A549 (cell line): ENCODE results near the gene SHC3. TPM values are rescaled to one million over a fixed set of nuclear protein-coding genes. Genes with fewer than 3 reads are reported as not detected.

ENCODE experiments used
- ATAC-seq, 2 experiments: fragments of 200-7000 bp in 1 of 2; fragments of >200 bp in 1 of 2; cut with Nextera tagmentation in 1 of 2; cut with Tn5 transposase in 1 of 2; 3 replicates each; pipeline versions ENCODE4 v1.8.0 to v1.9.1; 2018 to 2020; ENCODE audit warnings: mild to moderate bottlenecking in 1 of 2, moderate library complexity in 1 of 2
- CTCF ChIA-PET: fragments of 300-600 bp; sonication (Branson Sonifier 250); formaldehyde crosslinking; extraction: SDS; loops from one replicate; lab custom pipeline; 2021; ENCODE audit warnings: antibody characterized with exemption, inconsistent platforms; lab: Yijun Ruan, JAX
- POLR2A ChIA-PET: fragments of 350-600 bp; formaldehyde crosslinking; extraction: SDS; loops from one replicate; lab custom pipeline; 2021; ENCODE audit warnings: antibody characterized with exemption, inconsistent platforms; lab: Yijun Ruan, JAX
- DNase-seq, 2 experiments: peaks; one replicate each; pipeline versions ENCODE4 v3.0.0 to v3.0.0-alpha.2; 2011 to 2016; ENCODE audit warnings: low read depth in 1 of 2, low spot score in 1 of 2
- FAIRE-seq: peaks from 2 replicates; lab custom pipeline; 2011; peaks lifted over from hg19 to GRCh38; lab: Jason Lieb, UNC
- H3K27ac ChIP-seq, 2 experiments: fragments of >200 bp; sonication (Bioruptor Twin); formaldehyde crosslinking; 3 replicates each; pipeline ENCODE4 v1.5.1; 2016 to 2017
- H3K4me1 ChIP-seq: fragments of >200 bp; sonication (Bioruptor Twin); formaldehyde crosslinking; 3 replicates; pipeline ENCODE4 v1.6.1; 2016
- H3K4me2 ChIP-seq: fragments of >200 bp; sonication (Bioruptor Twin); formaldehyde crosslinking; 3 replicates; pipeline ENCODE4 v1.6.1; 2016
- H3K4me3 ChIP-seq: fragments of >200 bp; sonication (Bioruptor Twin); formaldehyde crosslinking; 3 replicates; pipeline ENCODE4 v1.5.1; 2016
- H3K9me3 ChIP-seq: fragments of >200 bp; sonication (Bioruptor Twin); formaldehyde crosslinking; 3 replicates; pipeline ENCODE4 v1.6.1; 2016
- CBX2 ChIP-seq: fragments of 200-600 bp; sonication (generic); IDR thresholded peaks from 2 replicates; pipeline ENCODE4 v1.6.1; 2016; ENCODE audit warnings: low read depth, mild to moderate bottlenecking, borderline replicate concordance
- CEBPB ChIP-seq, 2 experiments: fragments of >200 bp in 1 of 2; sonication (Bioruptor Twin) in 1 of 2; formaldehyde crosslinking in 1 of 2; IDR thresholded peaks; 2 replicates each; pipeline ENCODE4 v1.6.1; 2012 to 2016
- CHD2 ChIP-seq: fragments of 150-350 bp; IDR thresholded peaks from 2 replicates; pipeline ENCODE4 v1.6.1; 2014; ENCODE audit warnings: low read length; ENCODE audit not compliant: partially characterized antibody
- CHD4 ChIP-seq: fragments of 200-600 bp; sonication (generic); IDR thresholded peaks from 2 replicates; pipeline ENCODE4 v1.6.1; 2016; ENCODE audit warnings: antibody characterized with exemption, mild to moderate bottlenecking, borderline replicate concordance
- EHF ChIP-seq: fragments of 250-450 bp; sonication (Bioruptor Pico); IDR thresholded peaks from 2 replicates; pipeline ENCODE4 v1.5.0; 2020; ENCODE audit warnings: mild to moderate bottlenecking
- EHMT2 ChIP-seq: fragments of 200-600 bp; sonication (generic); IDR thresholded peaks from 2 replicates; pipeline ENCODE4 v1.6.1; 2016; ENCODE audit warnings: antibody characterized with exemption, low read depth, mild to moderate bottlenecking, moderate library complexity
- EP300 ChIP-seq, 2 experiments: fragments of >200 bp; sonication (Bioruptor Twin); formaldehyde crosslinking; IDR thresholded peaks; 2 replicates in 1 of 2; 3 replicates in 1 of 2; pipeline ENCODE4 v1.6.1; 2016 to 2017
- ESRRA ChIP-seq: fragments of 150-350 bp; IDR thresholded peaks from 2 replicates; pipeline ENCODE4 v1.6.1; 2014; ENCODE audit warnings: mild to moderate bottlenecking, low read length, borderline replicate concordance
- FOSL2 ChIP-seq, 2 experiments: fragments of 450-650 bp in 1 of 2; fragments of >200 bp in 1 of 2; sonication (Bioruptor Twin) in 1 of 2; formaldehyde crosslinking; IDR thresholded peaks; 2 replicates each; pipeline versions ENCODE4 v1.5.0 to v1.6.1; 2016 to 2020; ENCODE audit warnings: mild to moderate bottlenecking in 1 of 2, moderate library complexity in 1 of 2
- FOXS1 ChIP-seq: fragments of 250-450 bp; sonication (Bioruptor Pico); IDR thresholded peaks from 2 replicates; pipeline ENCODE4 v1.5.0; 2020; ENCODE audit warnings: mild to moderate bottlenecking, moderate library complexity
- HDAC2 ChIP-seq: fragments of 200-600 bp; sonication (generic); IDR thresholded peaks from 2 replicates; pipeline ENCODE4 v1.6.1; 2016
- HEYL ChIP-seq: fragments of 250-450 bp; sonication (Bioruptor Pico); IDR thresholded peaks from 2 replicates; pipeline ENCODE4 v1.8.0; 2021; ENCODE audit warnings: mild to moderate bottlenecking, moderate library complexity
- HOXA7 ChIP-seq: fragments of 250-450 bp; sonication (Bioruptor Pico); IDR thresholded peaks from 2 replicates; pipeline ENCODE4 v1.5.0; 2020; ENCODE audit warnings: mild to moderate bottlenecking, moderate library complexity
- HOXB13 ChIP-seq: fragments of 250-450 bp; sonication (Bioruptor Pico); IDR thresholded peaks from 2 replicates; pipeline ENCODE4 v1.5.0; 2020; ENCODE audit warnings: low read depth, mild to moderate bottlenecking, moderate library complexity
- HOXB5 ChIP-seq: fragments of 250-450 bp; sonication (Bioruptor Pico); IDR thresholded peaks from 2 replicates; pipeline ENCODE4 v1.5.0; 2020; ENCODE audit warnings: mild to moderate bottlenecking, moderate library complexity
- JUNB ChIP-seq: fragments of >200 bp; sonication (Bioruptor Twin); formaldehyde crosslinking; IDR thresholded peaks from 2 replicates; pipeline ENCODE4 v1.6.1; 2016
- KDM5A ChIP-seq: fragments of 200-600 bp; sonication (generic); IDR thresholded peaks from 2 replicates; pipeline ENCODE4 v1.6.1; 2016; ENCODE audit warnings: antibody characterized with exemption, mild to moderate bottlenecking
- MAFK ChIP-seq: fragments of 450-650 bp; IDR thresholded peaks from 2 replicates; pipeline ENCODE4 v1.6.1; 2014; ENCODE audit not compliant: partially characterized antibody
- RCOR1 ChIP-seq: fragments of 150-350 bp; IDR thresholded peaks from 2 replicates; pipeline ENCODE4 v1.6.1; 2014; ENCODE audit warnings: antibody characterized with exemption, low read length, low read depth
- SREBF2 ChIP-seq: fragments of 450-650 bp; IDR thresholded peaks from 2 replicates; pipeline ENCODE4 v1.6.1; 2014; ENCODE audit warnings: mild to moderate bottlenecking, moderate library complexity
- TFCP2L1 ChIP-seq: fragments of 250-450 bp; sonication (Bioruptor Pico); IDR thresholded peaks from 2 replicates; pipeline ENCODE4 v1.5.0; 2021; ENCODE audit warnings: mild to moderate bottlenecking
- TP53 ChIP-seq: fragments of 250-450 bp; sonication (Bioruptor Pico); IDR thresholded peaks from 2 replicates; pipeline ENCODE4 v1.5.0; 2021; ENCODE audit warnings: mild to moderate bottlenecking, moderate library complexity
- ZC3H11A ChIP-seq: fragments of 450-650 bp; IDR thresholded peaks from 2 replicates; pipeline ENCODE4 v1.6.1; 2014; ENCODE audit warnings: antibody characterized with exemption, mild to moderate bottlenecking
- ZFP36 ChIP-seq: fragments of 450-650 bp; IDR thresholded peaks from 2 replicates; pipeline ENCODE4 v1.6.1; 2014; ENCODE audit warnings: borderline replicate concordance; ENCODE audit not compliant: partially characterized antibody
- ZNF302 ChIP-seq: fragments of 250-450 bp; sonication (Bioruptor Pico); IDR thresholded peaks from 2 replicates; pipeline ENCODE4 v1.9.0; 2021; ENCODE audit warnings: inconsistent platforms, mild to moderate bottlenecking, moderate library complexity
- ZSCAN20 ChIP-seq: fragments of 250-450 bp; sonication (Bioruptor Pico); IDR thresholded peaks from 2 replicates; pipeline ENCODE4 v1.8.0; 2022; ENCODE audit warnings: mild to moderate bottlenecking, moderate library complexity
- WGBS: methylation state at CpG from one replicate; pipeline ENCODE4 v1.1.6; 2017; ENCODE audit errors: missing lambda C conversion rate; 5-methylcytosine and 5-hydroxymethylcytosine counted together
- polyA plus RNA-seq, 4 experiments: library from polyadenylated mRNA; depleted of rRNA in 3 of 4; stranded (reverse); fragments of >200 nt; fragmentation: RNase III in 1 of 4; extraction: RNeasy Plus Mini Kit Qiagen cat#74134 plus additional on column Dnase treatment in 1 of 4; gene quantifications; 2 replicates in 3 of 4; 3 replicates in 1 of 4; pipeline ENCODE4 v1.2.3, GENCODE V29; 2011 to 2017
- TF ChIP-seq, protein P1 (sequence below): fragments of 450-650 bp; IDR thresholded peaks from 2 replicates; pipeline ENCODE4 v1.6.1; 2014; ENCODE audit warnings: antibody characterized with exemption
- TF ChIP-seq, protein P2 (sequence below): fragments of >200 bp; sonication (Bioruptor Twin); formaldehyde crosslinking; IDR thresholded peaks from 2 replicates; pipeline ENCODE4 v1.6.1; 2016
- TF ChIP-seq, protein P3 (sequence below): fragments of 150-350 bp; IDR thresholded peaks from 2 replicates; pipeline ENCODE4 v1.6.1; 2014; ENCODE audit warnings: low read depth, mild to moderate bottlenecking, low read length
- TF ChIP-seq, protein P4 (sequence below): fragments of 250-450 bp; sonication (Bioruptor Pico); IDR thresholded peaks from 2 replicates; pipeline ENCODE4 v1.5.0; 2020; ENCODE audit warnings: low read depth, mild to moderate bottlenecking, moderate library complexity
- TF ChIP-seq, protein P5 (sequence below): fragments of 200-600 bp; sonication (generic); IDR thresholded peaks from 2 replicates; pipeline ENCODE4 v1.6.1; 2016; ENCODE audit warnings: antibody characterized with exemption, mild to moderate bottlenecking, moderate library complexity
- TF ChIP-seq, protein P6 (sequence below): fragments of >200 bp; sonication (Bioruptor Twin); formaldehyde crosslinking; IDR thresholded peaks from 3 replicates; pipeline ENCODE4 v1.6.1; 2016

SHC3 gene
- polyA plus RNA-seq, 2 of the 4 experiments (the other 2 are of a cell fraction): 0.09 to 0.88 TPM

DNA sequence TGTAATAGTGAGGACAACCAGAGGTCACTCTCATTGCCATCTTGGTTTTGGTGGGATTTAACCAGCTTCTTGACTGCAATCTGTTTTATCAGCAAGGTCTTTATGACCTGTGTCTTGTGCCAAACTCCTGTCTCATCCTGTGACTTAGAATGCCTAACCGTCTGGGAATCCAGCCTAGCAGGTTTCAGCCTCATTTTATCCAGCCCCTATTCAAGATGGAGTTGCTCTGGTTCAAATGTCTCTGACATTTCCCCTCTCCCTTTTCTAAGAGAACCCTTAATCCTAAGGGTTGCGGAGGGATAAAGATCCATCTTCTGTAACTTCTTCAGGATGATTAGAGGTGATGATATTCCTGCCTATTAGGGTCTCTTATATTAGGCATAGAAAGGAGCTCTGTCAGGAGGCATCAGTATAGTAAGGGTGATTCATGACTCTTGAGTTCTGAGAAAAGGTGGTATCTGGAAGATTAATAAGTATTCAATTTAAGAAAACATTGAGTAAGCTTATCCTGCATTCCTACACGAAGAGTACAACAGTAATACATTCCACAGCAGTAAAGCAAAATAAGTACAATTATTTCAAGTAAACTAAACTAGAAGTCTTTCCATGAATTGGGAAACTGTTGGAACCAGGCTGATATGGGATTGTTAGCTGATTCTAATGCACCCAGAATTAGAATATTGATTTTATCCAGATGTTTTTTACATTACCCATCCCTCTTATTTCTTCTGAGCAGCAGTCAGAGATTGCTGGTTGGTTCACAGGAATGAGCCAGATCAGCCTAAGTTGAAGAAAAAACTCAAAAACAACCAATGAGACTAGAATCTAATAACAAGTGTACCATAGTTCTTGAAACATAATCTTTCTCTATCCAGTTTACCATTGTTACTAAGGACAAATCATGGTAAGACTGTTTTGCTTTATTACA lies 39.9 kb downstream of the SHC3 start:
- peak overlapping the region; percentile 53 for H3K4me2 ChIP-seq
- peak overlapping the region; percentile 54 to 81; a peak in 5 of 6 replicates for H3K27ac ChIP-seq
- DNase-seq: no peak
- no peaks in the 10 kb centered on the region for H3K9me3 ChIP-seq
- CTCF ChIA-PET: interaction anchor here (0.7 to 2.1 kb wide), 4 partner anchors 9 to 36 kb away, joined by 3 to 7 read pairs (median 4); no protein-coding TSS in a partner anchor
- no peak for FAIRE-seq
- peak; percentile 62 to 73; a peak in 4 of 6 replicates for ATAC-seq
- POLR2A ChIA-PET: interaction anchor here (1.5 kb wide), 1 partner anchor 172 kb away, joined by 5 read pairs; no protein-coding TSS in a partner anchor
- H3K4me3 ChIP-seq: no peak overlapping the region
- 53% methylated on average over 3 of the region's 3 CpGs for WGBS
- H3K4me1 ChIP-seq: peaks cover 27% of the 10 kb centered on the region
- peak; percentile 51; the same call in 1 of the 2 replicates for TF ChIP-seq ZNF302 (CRISPR knock-in tag)
- TF ChIP-seq, protein P1, sequence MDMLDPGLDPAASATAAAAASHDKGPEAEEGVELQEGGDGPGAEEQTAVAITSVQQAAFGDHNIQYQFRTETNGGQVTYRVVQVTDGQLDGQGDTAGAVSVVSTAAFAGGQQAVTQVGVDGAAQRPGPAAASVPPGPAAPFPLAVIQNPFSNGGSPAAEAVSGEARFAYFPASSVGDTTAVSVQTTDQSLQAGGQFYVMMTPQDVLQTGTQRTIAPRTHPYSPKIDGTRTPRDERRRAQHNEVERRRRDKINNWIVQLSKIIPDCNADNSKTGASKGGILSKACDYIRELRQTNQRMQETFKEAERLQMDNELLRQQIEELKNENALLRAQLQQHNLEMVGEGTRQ: no peak
- peak; percentile 72; the same call in 1 of the 2 replicates for TF ChIP-seq HOXA7 (CRISPR knock-in tag)
- no peak for TF ChIP-seq ESRRA
- TF ChIP-seq ZSCAN20 (CRISPR knock-in tag): no peak
- TF ChIP-seq, protein P2, sequence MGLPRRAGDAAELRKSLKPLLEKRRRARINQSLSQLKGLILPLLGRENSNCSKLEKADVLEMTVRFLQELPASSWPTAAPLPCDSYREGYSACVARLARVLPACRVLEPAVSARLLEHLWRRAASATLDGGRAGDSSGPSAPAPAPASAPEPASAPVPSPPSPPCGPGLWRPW: no peak
- peak; percentile 83 for TF ChIP-seq EHF
- 0 out of 4 replicates have a peak, but pooled peaks of 1 of the 2 experiments have one; percentile 5 for TF ChIP-seq CEBPB (IDR thresholded peaks at IDR 0.05)
- TF ChIP-seq MAFK: no peak
- peak; percentile 94; the same call in 1 of the 2 replicates for TF ChIP-seq FOXS1
- no peak for TF ChIP-seq JUNB
- TF ChIP-seq KDM5A: no peak
- no peak for TF ChIP-seq EP300 (IDR thresholded peaks at IDR 0.05)
- TF ChIP-seq TP53 (CRISPR knock-in tag): no peak
- TF ChIP-seq TFCP2L1 (CRISPR knock-in tag): peak; percentile 26; the same call in 1 of the 2 replicates
- no peak for TF ChIP-seq EHMT2
- TF ChIP-seq HOXB13: peak; percentile 98; the same call in 1 of the 2 replicates
- TF ChIP-seq RCOR1: no peak
- no peak for TF ChIP-seq CHD2
- TF ChIP-seq, protein P3, sequence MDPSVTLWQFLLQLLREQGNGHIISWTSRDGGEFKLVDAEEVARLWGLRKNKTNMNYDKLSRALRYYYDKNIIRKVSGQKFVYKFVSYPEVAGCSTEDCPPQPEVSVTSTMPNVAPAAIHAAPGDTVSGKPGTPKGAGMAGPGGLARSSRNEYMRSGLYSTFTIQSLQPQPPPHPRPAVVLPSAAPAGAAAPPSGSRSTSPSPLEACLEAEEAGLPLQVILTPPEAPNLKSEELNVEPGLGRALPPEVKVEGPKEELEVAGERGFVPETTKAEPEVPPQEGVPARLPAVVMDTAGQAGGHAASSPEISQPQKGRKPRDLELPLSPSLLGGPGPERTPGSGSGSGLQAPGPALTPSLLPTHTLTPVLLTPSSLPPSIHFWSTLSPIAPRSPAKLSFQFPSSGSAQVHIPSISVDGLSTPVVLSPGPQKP: no peak
- TF ChIP-seq CBX2: no peak
- no peak for TF ChIP-seq ZFP36
- TF ChIP-seq, protein P4, sequence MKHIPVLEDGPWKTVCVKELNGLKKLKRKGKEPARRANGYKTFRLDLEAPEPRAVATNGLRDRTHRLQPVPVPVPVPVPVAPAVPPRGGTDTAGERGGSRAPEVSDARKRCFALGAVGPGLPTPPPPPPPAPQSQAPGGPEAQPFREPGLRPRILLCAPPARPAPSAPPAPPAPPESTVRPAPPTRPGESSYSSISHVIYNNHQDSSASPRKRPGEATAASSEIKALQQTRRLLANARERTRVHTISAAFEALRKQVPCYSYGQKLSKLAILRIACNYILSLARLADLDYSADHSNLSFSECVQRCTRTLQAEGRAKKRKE (CRISPR knock-in tag): peak; percentile 97
- TF ChIP-seq, protein P5, sequence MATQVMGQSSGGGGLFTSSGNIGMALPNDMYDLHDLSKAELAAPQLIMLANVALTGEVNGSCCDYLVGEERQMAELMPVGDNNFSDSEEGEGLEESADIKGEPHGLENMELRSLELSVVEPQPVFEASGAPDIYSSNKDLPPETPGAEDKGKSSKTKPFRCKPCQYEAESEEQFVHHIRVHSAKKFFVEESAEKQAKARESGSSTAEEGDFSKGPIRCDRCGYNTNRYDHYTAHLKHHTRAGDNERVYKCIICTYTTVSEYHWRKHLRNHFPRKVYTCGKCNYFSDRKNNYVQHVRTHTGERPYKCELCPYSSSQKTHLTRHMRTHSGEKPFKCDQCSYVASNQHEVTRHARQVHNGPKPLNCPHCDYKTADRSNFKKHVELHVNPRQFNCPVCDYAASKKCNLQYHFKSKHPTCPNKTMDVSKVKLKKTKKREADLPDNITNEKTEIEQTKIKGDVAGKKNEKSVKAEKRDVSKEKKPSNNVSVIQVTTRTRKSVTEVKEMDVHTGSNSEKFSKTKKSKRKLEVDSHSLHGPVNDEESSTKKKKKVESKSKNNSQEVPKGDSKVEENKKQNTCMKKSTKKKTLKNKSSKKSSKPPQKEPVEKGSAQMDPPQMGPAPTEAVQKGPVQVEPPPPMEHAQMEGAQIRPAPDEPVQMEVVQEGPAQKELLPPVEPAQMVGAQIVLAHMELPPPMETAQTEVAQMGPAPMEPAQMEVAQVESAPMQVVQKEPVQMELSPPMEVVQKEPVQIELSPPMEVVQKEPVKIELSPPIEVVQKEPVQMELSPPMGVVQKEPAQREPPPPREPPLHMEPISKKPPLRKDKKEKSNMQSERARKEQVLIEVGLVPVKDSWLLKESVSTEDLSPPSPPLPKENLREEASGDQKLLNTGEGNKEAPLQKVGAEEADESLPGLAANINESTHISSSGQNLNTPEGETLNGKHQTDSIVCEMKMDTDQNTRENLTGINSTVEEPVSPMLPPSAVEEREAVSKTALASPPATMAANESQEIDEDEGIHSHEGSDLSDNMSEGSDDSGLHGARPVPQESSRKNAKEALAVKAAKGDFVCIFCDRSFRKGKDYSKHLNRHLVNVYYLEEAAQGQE: no peak
- TF ChIP-seq HOXB5 (CRISPR knock-in tag): peak; percentile 91
- no peak for TF ChIP-seq HEYL (CRISPR knock-in tag)
- TF ChIP-seq ZC3H11A: no peak
- no peak for TF ChIP-seq CHD4
- TF ChIP-seq SREBF2: no peak
- TF ChIP-seq, protein P6, sequence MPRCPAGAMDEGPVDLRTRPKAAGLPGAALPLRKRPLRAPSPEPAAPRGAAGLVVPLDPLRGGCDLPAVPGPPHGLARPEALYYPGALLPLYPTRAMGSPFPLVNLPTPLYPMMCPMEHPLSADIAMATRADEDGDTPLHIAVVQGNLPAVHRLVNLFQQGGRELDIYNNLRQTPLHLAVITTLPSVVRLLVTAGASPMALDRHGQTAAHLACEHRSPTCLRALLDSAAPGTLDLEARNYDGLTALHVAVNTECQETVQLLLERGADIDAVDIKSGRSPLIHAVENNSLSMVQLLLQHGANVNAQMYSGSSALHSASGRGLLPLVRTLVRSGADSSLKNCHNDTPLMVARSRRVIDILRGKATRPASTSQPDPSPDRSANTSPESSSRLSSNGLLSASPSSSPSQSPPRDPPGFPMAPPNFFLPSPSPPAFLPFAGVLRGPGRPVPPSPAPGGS: no peak
- no peak for TF ChIP-seq HDAC2
- no peak for TF ChIP-seq FOSL2 (IDR thresholded peaks at IDR 0.05)
- peak; percentile 35; the same call in 1 of the 2 replicates for TF ChIP-seq FOSL2 (CRISPR knock-in tag; IDR thresholded peaks at IDR 0.05)
